ENCODE measurements around the gene UNC13C. TPM values are rescaled to one million over a fixed set of nuclear protein-coding genes. Genes with fewer than 3 reads are reported as not detected.

UNC13C gene
- total and polyA plus RNA-seq, 2 of the 13 experiments (the other 11 are each of a cell fraction or from before 2014, with no cell fraction given), result 0.04 TPM; not detected in 1

- ATAC-seq, result no peak
- no peaks in the 10 kb centered on the region for H3K79me2 ChIP-seq (ENCODE audit: insufficient read depth, low read length)
- no peaks in the 10 kb centered on the region for H4K20me1 ChIP-seq (ENCODE audit: insufficient read depth, low read length)
- WGBS (ENCODE audit: low lambda C conversion rate), result 26% methylated on average over 6 of the region's 6 CpGs
- no peak for FAIRE-seq
- H2AFZ ChIP-seq (ENCODE audit: low read length), result no peak overlapping the region
- H3K27ac ChIP-seq (ENCODE audit: extremely low read length, insufficient read depth, low read length), result no peak overlapping the region
- H3K9ac ChIP-seq (ENCODE audit: insufficient read depth, low read depth, low read length), result no peak overlapping the region
- POLR2A ChIA-PET, result no interaction called here
- no peaks in the 10 kb centered on the region for H3K36me3 ChIP-seq (replicated peaks in 1 of 2; ENCODE audit: control insufficient read depth in 1 of 2, insufficient read depth in 2 of 2, low read length in 2 of 2)
- CTCF ChIA-PET (ENCODE audit: low intra/inter-chr PET ratio, low total read pairs), result no interaction called here
- H3K27me3 ChIP-seq (ENCODE audit: control insufficient read depth in 1 of 2, insufficient read depth in 2 of 2, low read length in 2 of 2), result 0 out of 5 replicates have a peak, but pooled peaks cover 0 to 3% of the 10 kb centered on the region in 2 experiments
- in situ Hi-C loops (cut with HindIII; ENCODE audit: extremely low pct_ligation_motif_present, low pct_unique_long_range_greater_than_20kb), result no loop called here
- H3K4me2 ChIP-seq (ENCODE audit: low read depth, low read length), result no peak overlapping the region
- intact Hi-C loops (cut with micrococcal nuclease; ENCODE audit: unreplicated experiment), result no loop called here
- no peak for DNase-seq (ENCODE audit: low spot score)
- H3K4me3 ChIP-seq (replicated peaks in 1 of 3; ENCODE audit: insufficient read depth in 1 of 3, low read depth in 2 of 3, low read length in 3 of 3), result no peak overlapping the region
- H3K9me3 ChIP-seq (ENCODE audit: low read length), result no peaks in the 10 kb centered on the region
- TF ChIP-seq TRIM22 (IDR thresholded peaks at IDR 0.05) (no peak), SYNCRIP (IDR thresholded peaks at IDR 0.05; ENCODE audit: insufficient read depth, low read depth, low read length) (no peak), GTF3A (CRISPR knock-in tag; conservative IDR thresholded peaks at IDR 0.05) (no peak), HDAC1 (CRISPR knock-in tag; IDR thresholded peaks at IDR 0.05) (no peak), DBP (CRISPR knock-in tag; IDR thresholded peaks at IDR 0.05; ENCODE audit: not compliant biosample characterization) (no peak), ZNF12 (CRISPR knock-in tag; IDR thresholded peaks at IDR 0.05) (no peak), MLLT10 (CRISPR knock-in tag; IDR thresholded peaks at IDR 0.05) (no peak), SAP130 (CRISPR knock-in tag; IDR thresholded peaks at IDR 0.05; ENCODE audit: low read depth) (no peak), MEIS2 (CRISPR knock-in tag; IDR thresholded peaks at IDR 0.05) (no peak), NR2F6 (IDR thresholded peaks at IDR 0.05) (no peak), NR2F6 (CRISPR knock-in tag; IDR thresholded peaks at IDR 0.05) (no peak)
- TF ChIP-seq, protein P1, sequence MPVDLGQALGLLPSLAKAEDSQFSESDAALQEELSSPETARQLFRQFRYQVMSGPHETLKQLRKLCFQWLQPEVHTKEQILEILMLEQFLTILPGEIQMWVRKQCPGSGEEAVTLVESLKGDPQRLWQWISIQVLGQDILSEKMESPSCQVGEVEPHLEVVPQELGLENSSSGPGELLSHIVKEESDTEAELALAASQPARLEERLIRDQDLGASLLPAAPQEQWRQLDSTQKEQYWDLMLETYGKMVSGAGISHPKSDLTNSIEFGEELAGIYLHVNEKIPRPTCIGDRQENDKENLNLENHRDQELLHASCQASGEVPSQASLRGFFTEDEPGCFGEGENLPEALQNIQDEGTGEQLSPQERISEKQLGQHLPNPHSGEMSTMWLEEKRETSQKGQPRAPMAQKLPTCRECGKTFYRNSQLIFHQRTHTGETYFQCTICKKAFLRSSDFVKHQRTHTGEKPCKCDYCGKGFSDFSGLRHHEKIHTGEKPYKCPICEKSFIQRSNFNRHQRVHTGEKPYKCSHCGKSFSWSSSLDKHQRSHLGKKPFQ (CRISPR knock-in tag; IDR thresholded peaks at IDR 0.05; ENCODE audit: insufficient replicate concordance), result no peak
- TF ChIP-seq, protein P2, sequence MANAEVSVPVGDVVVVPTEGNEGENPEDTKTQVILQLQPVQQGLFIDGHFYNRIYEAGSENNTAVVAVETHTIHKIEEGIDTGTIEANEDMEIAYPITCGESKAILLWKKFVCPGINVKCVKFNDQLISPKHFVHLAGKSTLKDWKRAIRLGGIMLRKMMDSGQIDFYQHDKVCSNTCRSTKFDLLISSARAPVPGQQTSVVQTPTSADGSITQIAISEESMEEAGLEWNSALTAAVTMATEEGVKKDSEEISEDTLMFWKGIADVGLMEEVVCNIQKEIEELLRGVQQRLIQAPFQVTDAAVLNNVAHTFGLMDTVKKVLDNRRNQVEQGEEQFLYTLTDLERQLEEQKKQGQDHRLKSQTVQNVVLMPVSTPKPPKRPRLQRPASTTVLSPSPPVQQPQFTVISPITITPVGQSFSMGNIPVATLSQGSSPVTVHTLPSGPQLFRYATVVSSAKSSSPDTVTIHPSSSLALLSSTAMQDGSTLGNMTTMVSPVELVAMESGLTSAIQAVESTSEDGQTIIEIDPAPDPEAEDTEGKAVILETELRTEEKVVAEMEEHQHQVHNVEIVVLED (CRISPR knock-in tag; IDR thresholded peaks at IDR 0.05; ENCODE audit: borderline replicate concordance), result no peak
- BruUV-seq (replicated peaks), result no TSS peak
- no peaks in the 10 kb centered on the region for H3K4me1 ChIP-seq (ENCODE audit: insufficient read depth, low read length)
These were observed 277.9 kb downstream of the UNC13C start for GRCh38 chr15:54256190-54256589.
